GM21360 (cell line): ENCODE measurements around the gene IGF1.
"Not testable (repeated sequence)": the region's sequence is repeated elsewhere in the genome, so short reads cannot be mapped to it uniquely, and the experiment has no call there.

ENCODE experiments used
- ATAC-seq: cut with Tn5 transposase; IDR thresholded peaks from one replicate; pipeline ENCODE4 v1.9.1; 2021; ENCODE audit warnings: mild to moderate bottlenecking, moderate library complexity; ENCODE audit not compliant: unreplicated experiment

IGF1 gene

GRCh38 chr12:102396276-102396675 is 84.1 kb downstream of the IGF1 start:
- ATAC-seq: no peak

DNA sequence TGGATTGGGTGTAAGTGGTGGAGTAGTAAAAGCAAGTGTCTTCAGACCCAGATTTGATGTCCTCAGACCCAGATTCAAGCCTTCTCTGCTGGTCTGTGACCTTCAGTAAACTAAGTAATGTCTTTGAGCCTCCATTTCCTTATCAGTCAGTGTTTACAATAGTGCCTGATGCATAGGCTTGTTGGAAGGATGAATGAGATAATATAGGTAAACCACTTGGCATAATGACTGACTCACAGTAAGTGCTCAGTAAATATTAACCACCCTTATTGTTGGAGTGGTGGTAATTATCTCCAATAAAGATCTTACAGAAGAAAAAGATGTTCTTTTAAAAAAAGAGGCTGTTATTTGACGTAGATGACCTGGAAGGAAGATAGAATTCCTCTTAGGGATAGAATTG is 86.2 kb downstream of the IGF1 start:
- no peak for ATAC-seq

GRCh38 chr12:102390068-102390467 is 90.3 kb downstream of the IGF1 start:
- no peak for ATAC-seq

- ATAC-seq: no peak
These were observed 91.9 kb downstream of the IGF1 start for GRCh38 chr12:102388469-102388868.

- no peak for ATAC-seq
These were observed 95.0 kb downstream of the IGF1 start for GRCh38 chr12:102385343-102385742.

DNA sequence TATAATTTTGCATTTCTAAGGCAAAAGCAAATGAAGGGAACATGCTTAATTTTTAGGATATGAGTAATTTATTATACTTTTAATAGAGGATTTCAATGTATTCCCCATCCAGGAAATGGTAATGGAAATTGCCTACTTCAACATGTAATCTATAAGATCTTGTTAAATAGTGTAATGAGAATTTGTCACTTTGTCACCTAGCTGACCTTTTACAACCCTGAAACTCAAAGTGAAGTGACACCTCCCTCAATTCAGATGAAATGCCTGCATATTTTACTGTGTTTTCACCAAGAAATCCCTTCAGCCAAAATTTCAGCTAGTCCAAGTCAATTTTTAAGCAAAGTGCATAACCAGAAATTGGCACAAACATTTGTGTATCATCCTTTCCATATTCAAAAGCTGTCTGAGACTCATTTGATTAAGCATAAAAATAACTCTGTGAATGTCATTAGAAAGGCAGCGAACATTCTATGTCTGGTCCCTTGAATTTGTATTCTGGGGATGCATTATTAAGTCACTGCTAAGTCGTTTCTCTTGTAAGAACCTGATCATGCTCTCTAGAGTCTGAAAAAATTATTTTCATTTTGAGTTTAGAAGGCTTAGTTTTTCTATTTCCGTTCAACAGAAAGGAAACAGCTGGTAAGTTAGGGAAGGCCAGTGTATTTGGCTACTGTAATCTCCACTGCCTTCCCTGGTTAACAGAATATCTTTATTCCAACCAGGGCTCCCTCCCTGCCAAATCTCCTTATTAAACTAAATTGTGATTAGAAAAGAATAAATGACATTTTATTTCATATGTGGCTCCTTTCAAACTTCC is 100.8 kb downstream of the IGF1 start:
- no peak for ATAC-seq

DNA sequence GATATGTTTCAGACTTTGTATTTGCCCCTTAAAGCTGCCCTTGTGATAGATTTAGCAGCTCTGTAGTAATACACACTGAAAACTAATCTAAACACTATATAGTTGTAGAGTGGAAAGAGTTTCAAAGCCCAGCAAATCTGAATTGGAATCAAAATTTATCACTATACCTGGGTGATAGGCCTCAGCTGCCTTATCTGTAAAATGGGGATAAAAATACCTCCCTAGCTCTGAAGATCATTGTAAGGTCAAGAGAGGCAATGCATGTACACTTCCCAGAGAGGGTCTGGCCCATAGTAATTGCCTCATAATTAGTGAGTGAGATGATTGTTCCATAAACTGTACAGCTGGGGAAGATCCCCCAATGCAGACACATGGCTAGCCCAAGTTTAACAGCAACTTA is 103.6 kb downstream of the IGF1 start:
- no peak for ATAC-seq

DNA sequence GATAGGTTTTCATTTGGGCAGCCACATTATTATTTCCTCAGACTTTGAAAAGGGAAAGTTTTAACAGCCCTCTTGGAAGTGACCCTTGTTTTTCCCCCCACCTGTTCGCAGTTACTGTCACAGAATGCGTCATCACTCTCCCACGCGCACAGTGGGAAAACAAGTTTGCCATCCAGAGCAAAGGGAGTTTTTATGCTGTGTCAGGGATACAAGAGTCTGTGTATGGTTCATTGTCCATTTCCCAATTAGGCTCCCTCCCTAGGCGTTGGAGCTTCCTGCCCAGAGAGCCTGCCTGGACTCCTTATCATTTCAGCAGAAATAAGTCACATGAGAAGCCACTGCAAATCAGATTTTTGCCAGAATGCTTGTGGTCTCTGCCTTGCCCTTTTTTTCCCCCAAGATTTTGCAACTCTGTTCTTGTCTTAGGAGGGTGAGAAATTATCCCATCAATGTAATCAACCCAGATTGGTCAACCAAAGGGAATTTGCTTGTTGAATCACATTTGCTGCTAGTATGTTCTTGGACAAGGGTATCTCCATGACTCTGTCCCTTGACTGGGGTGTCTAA is 104.1 kb downstream of the IGF1 start:
- no peak for ATAC-seq

DNA sequence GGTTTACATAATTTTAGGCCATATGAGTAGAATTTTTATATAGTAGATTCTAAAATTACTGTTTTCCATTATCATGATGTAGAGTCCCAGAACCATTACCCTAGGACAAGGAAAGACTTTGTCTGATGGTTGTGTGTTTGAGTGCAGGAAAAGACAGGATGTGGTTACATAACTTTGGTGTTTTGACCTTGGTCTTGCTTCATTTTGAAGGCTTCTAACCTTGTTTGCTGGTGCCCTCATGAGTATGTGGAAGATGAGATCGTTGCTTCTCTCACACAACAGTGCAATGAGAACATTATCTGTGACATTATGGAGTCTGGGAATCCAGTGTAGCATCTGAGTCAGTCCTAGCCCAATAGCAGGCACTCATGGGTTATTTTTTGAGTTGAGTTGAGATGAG is 106.2 kb downstream of the IGF1 start:
- no peak for ATAC-seq

GRCh38 chr12:102372087-102372486 is 108.3 kb downstream of the IGF1 start:
- no peak for ATAC-seq

DNA sequence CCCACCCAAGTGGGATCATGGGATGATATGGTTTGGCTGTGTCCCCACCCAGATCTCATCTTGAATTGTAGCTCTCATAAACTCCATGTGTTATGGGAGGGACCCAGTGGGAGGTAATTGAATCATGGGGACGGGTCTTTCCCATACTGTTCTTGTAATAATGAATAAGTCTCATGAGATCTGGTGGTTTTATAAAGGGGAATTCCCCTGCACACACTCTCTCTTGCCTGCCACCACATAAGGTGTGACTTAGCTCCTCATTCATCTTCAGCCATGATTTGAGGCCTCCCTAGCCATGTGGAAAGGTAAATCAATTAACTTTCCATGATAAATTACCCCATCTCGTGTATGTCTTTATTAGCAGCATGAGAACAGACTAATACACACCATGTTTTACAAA is 109.2 kb downstream of the IGF1 start:
- ATAC-seq: no peak

DNA sequence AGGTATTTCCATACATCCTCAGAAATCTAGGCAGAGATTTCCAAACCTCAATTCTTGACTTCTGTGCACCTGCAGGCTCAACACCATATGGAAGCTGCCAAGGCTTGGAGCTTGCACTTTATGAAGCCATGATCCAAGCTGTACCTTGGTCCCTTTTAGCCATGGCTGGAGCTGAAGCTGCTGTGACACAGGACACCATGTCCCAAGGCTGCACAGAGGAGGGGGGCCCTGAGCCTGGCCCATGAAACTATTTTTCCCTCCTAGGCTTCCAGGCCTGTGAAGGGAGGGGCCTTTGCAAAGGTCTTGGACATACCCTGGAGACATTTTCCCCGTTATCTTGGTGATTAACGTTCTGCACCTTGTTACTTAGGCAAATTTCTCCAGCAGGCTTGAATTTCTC is 110.5 kb downstream of the IGF1 start:
- no peak for ATAC-seq

DNA sequence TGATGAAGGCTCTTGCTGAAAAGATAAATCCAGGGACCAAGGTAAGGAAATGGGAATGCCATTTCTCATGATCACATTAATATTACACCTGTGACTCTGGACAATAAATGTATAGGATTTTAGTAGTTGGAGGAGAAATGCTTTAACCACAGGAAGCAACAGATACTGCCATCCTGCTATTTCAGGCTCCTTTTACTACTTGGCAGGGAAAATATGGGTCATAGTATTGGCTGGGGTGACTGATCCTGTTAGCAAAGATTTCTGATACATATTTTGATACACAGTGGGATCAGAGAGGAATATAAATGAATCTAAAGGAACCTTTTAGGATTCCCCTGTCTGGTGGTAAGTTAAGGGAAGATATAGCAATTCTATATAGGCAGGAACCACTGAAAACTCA is 115.0 kb downstream of the IGF1 start:
- ATAC-seq: no peak

- ATAC-seq: no peak
These were observed 115.7 kb downstream of the IGF1 start for GRCh38 chr12:102364709-102365108.

DNA sequence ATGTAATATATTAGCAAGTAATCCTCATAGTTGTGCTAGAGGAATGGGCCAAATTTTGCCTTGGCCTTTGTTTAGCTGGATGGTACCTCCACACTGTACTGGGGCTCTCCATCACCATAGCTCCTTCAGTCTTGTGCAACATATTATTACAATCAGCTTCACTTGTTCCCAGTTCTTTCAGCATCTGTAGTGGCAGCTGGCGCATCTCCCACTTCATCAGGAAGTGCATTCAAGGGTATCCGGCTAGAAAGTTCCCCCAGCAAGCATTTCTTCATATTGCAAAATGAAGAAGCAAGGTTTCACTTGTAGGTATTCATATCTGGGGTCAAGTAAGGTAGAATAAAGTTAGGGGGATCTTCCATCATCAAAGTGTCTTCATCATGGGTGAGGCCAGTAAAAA is 123.7 kb downstream of the IGF1 start:
- no peak for ATAC-seq

DNA sequence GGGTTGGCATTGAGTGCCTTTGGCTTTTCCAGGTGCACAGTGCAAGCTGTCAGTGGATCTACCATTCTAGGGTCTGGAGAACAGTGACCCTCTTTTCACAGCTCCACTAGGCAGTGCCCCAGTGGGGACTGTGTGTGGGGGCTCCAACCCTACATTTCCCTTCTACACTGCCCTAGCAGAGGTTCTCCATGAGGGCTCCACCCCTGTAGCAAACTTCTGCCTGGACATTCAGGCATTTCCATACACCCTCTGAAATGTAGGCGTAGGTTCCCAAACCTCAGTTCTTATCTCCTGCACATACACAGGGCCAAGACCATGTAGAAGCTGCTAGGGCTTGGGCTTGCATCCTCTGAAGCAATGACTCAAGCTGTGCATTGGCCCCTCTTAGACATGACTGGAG is 126.1 kb downstream of the IGF1 start:
- not testable (repeated sequence) for ATAC-seq

GRCh38 chr12:102351322-102351721 is 129.0 kb downstream of the IGF1 start:
- no peak for ATAC-seq

GRCh38 chr12:102350070-102350469 is 130.3 kb downstream of the IGF1 start:
- ATAC-seq: no peak

DNA sequence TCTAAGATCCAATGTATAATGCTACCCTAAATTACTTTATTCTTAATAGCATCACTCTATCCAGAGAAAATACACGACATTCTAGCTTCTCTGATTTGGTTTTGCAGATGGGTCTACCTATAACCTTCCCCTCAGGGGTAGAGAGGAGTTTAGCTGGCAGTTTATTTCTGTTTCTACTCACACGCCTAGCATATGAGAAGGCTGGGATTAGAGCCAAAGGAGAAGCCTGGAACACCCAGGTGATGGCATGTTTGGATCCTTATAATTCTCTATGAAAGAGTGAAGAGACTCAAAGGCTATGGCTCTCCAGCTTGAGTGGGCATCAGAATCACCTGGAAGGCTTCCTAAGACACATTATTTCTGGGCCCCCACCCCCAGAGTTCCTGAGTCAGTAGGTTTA is 131.3 kb downstream of the IGF1 start:
- ATAC-seq: no peak

DNA sequence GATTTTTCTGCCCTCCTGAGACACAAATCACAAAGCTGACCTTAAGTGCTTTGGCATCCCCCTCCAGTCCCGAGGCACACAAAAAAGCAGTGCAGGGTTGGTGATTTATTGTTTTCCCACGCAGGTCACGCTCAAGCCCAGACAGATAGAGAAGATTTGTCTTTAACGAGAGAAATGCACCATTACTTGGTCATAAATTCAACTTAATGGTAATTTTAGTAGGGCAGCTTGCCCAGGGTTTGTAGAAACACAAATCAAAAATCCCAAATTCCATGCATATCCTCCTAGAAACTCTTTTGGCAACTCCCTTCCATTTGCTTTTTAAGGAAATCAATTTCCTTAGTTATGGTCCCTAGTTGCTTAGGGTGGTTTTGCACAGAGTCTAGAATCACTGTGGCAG is 132.6 kb downstream of the IGF1 start:
- ATAC-seq: no peak
